Stimulated activated effector memory CD8-positive, alpha-beta T cell treated with anti-CD3 and anti-CD28 coated beads, Interleukin-12 subunit alpha, Interleukin-12 subunit beta, amount 100 ng/mL, for 72 hours (primary cell): Measurements from ENCODE around the gene VIT.

Experiments used
- ATAC-seq: fragments of 150-1000 bp; cut with Tn5 transposase; 2 replicates; pipeline ENCODE4 v1.10.0; 2021
- DNase-seq, 2 donors: peaks; one replicate each; pipeline ENCODE4 v3.0.0; 2021 to 2022; ENCODE audit warnings: low spot score in 2 of 2
- H3K27ac Mint-ChIP-seq: one replicate; pipeline ENCODE4 v1.8.0; 2022; ENCODE audit warnings: mild to moderate bottlenecking, mixed read lengths
- H3K36me3 Mint-ChIP-seq: one replicate; pipeline ENCODE4 v1.8.0; 2022; ENCODE audit warnings: mild to moderate bottlenecking, mixed read lengths
- H3K4me1 Mint-ChIP-seq: one replicate; pipeline ENCODE4 v1.8.0; 2022; ENCODE audit warnings: mixed read lengths
- H3K4me3 Mint-ChIP-seq: one replicate; pipeline ENCODE4 v1.8.0; 2022; ENCODE audit warnings: mild to moderate bottlenecking, mixed read lengths
- H3K9me3 Mint-ChIP-seq: one replicate; pipeline ENCODE4 v1.8.0; 2022; ENCODE audit warnings: mixed read lengths

Gene VIT

GRCh38 chr2:36753706-36754221, 57.3 kb downstream of the VIT start:
- Mint-ChIP-seq H3K4me1 (no peaks in the 10 kb centered on the region), H3K9me3 (no peaks in the 10 kb centered on the region), H3K4me3 (no peak overlapping the region), H3K36me3 (no peaks in the 10 kb centered on the region), H3K27ac (no peak overlapping the region)
- no peak for ATAC-seq
- no peak for DNase-seq

DNA sequence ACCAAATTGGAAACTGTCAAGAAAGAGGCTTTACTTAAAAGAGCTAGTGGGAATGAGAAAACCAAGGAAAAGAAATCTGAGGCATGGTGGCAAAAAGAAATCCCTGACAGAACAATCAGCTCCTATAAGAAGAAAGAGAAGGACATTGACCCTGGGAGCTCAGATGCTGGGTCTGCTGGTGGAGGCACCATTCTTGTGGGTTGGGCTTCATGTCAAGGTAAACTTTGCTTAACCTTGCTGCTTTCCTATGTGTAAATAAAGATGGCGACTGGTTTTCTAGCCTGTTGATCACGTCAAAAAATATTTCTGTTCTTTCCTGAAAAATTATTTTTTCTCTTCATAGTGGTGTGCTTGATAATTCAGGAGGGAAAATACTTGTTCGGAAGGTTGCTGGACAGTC, 58.1 kb downstream of the VIT start:
- Mint-ChIP-seq H3K9me3 (no peaks in the 10 kb centered on the region), H3K27ac (no peak overlapping the region), H3K4me3 (no peak overlapping the region), H3K4me1 (no peaks in the 10 kb centered on the region), H3K36me3 (no peaks in the 10 kb centered on the region)
- no peak for DNase-seq
- no peak for ATAC-seq

DNA sequence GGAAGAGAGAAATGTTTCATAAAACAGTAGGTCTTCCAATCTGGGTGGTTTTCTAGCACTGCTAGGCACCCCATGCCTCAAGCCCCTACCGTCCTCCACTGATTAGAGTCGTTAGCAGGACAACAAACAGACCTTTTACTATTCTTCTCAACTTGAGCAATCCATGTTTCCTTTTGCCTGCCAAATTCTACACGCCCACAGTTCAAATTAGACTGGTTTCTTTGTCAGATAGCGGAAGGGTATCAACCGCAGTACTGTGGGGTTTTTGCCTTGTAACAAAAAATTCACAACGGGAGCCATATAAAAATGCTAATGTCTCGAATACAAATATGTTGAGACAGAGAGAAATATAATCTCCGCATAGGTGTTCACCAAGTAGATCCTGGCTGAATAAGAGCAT, 59.9 kb downstream of the VIT start:
- no peaks in the 10 kb centered on the region for H3K4me1 Mint-ChIP-seq
- H3K36me3 Mint-ChIP-seq: no peaks in the 10 kb centered on the region
- no peak overlapping the region for H3K4me3 Mint-ChIP-seq
- ATAC-seq: no peak
- no peak for DNase-seq
- no peaks in the 10 kb centered on the region for H3K9me3 Mint-ChIP-seq
- no peak overlapping the region for H3K27ac Mint-ChIP-seq

DNA sequence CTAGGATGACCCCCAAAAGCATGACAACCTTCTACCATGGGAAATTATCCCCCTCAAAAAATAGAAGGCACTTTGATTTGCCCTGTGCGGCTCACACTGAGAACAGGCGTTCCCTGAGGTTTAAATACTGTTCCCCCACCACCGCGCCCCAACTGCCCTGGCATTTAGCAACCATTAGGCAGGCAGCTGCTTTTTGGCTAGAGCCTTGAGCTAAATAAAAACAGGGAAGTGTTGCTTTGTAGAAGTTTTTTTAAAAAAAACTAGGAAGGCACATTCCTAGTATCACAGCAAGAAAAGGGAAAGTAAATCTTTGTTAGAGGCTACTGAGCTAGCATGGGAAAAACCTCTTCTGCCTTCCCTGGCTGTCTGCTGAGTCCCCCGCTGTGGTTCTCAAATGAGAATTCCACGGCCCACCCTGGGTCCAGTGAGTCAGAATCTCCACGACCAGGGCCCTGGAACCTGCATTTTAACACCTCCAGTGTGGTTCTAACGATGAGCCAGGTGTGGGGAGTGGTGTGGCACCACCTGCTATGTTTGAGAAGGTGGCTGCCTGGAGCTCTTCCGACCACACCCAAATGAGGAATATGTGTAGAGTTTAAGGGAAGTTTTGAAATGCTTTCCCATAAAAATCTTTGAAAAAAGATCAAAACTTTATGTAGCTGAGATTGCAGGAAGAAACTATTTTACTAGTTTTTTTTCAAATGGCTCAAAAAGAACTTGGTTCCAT, 66.4 kb downstream of the VIT start:
- no peak overlapping the region for H3K4me3 Mint-ChIP-seq
- ATAC-seq: no peak
- H3K9me3 Mint-ChIP-seq: no peaks in the 10 kb centered on the region
- H3K27ac Mint-ChIP-seq: no peak overlapping the region
- no peaks in the 10 kb centered on the region for H3K36me3 Mint-ChIP-seq
- H3K4me1 Mint-ChIP-seq: no peaks in the 10 kb centered on the region
- no peak for DNase-seq

- H3K9me3 Mint-ChIP-seq: no peaks in the 10 kb centered on the region
- ATAC-seq: no peak
- H3K4me3 Mint-ChIP-seq: no peak overlapping the region
- no peaks in the 10 kb centered on the region for H3K4me1 Mint-ChIP-seq
- H3K36me3 Mint-ChIP-seq: no peaks in the 10 kb centered on the region
- no peak overlapping the region for H3K27ac Mint-ChIP-seq
- DNase-seq: no peak
Measured at GRCh38 chr2:36769106-36769505, 72.6 kb downstream of the VIT start.

DNA sequence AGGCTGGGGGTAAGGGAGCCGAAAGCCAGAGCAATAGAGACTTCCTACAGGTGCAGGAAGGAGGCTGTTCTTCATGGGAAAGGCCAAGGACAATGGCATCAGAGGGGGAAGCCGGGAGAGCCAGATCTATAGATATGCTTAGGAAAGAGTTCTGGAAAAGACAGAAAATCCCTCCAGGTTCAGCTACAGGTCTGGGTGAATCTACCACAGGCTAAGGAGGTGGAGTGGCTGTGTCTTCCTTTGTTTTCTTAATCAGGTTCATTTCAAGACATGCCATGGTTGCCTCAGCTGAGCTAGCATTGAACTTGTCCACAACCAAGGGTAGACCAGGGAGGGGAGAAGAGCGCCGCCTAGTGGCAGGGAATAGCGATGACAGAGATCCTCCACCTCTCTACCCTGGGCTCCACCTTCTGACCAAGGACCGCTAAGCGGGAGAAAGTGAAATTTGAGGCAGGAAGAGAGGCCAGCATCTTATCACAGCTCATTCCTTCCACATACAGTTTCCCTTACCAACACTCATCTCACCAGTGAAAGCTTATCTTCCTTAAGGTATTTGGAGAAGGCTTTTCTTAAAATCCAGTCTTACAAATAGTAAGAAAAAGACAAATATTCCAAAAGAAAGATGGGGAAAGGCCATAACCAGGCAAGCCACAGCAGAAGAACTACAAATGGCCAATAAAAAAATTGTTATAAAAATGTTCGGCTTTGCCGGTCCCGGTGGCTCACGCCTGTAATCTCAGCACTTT, 74.2 kb downstream of the VIT start:
- ATAC-seq (peak; percentile 72), DNase-seq (peak; percentile 20 to 68)
- Mint-ChIP-seq H3K27ac (no peak overlapping the region), H3K4me3 (no peak overlapping the region), H3K9me3 (no peaks in the 10 kb centered on the region), H3K36me3 (no peaks in the 10 kb centered on the region), H3K4me1 (no peaks in the 10 kb centered on the region)

GRCh38 chr2:36771671-36772070, 75.2 kb downstream of the VIT start:
- ATAC-seq (no peak), DNase-seq (no peak)
- no peaks in the 10 kb centered on the region for H3K9me3 Mint-ChIP-seq
- no peak overlapping the region for H3K4me3 Mint-ChIP-seq
- H3K36me3 Mint-ChIP-seq: no peaks in the 10 kb centered on the region
- H3K27ac Mint-ChIP-seq: no peak overlapping the region
- H3K4me1 Mint-ChIP-seq: no peaks in the 10 kb centered on the region

- DNase-seq: no peak
- Mint-ChIP-seq H3K4me3 (no peak overlapping the region), H3K4me1 (no peaks in the 10 kb centered on the region), H3K9me3 (no peaks in the 10 kb centered on the region), H3K36me3 (no peaks in the 10 kb centered on the region), H3K27ac (no peak overlapping the region)
- ATAC-seq: no peak
Measured at GRCh38 chr2:36773947-36774346, 77.4 kb downstream of the VIT start.

- Mint-ChIP-seq H3K36me3 (no peaks in the 10 kb centered on the region), H3K4me3 (no peak overlapping the region), H3K4me1 (no peaks in the 10 kb centered on the region), H3K9me3 (no peaks in the 10 kb centered on the region), H3K27ac (no peak overlapping the region)
- no peak for DNase-seq
- no peak for ATAC-seq
Measured at GRCh38 chr2:36775261-36775660, 78.8 kb downstream of the VIT start.

DNA sequence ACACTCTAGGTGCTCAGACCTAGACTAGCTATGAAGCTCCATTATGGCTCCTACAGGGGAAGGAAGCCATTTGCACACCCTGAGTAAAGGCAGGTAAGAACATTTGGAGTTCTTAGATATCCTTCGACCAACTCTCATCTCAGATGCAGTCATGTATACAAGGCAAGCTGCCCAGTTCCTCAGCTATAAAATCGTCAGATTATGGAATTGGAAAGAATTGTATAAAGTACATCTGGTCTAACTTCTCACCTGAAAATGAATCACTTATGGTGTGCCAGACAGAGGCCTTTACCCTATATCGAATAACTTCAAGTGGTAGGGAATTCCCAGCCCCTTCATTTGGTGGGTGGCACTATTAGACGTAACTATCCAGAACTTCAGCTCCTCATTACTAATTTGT, 79.3 kb downstream of the VIT start:
- H3K4me3 Mint-ChIP-seq: no peak overlapping the region

GRCh38 chr2:36777272-36777671, 80.8 kb downstream of the VIT start:
- no peaks in the 10 kb centered on the region for H3K36me3 Mint-ChIP-seq
- no peak overlapping the region for H3K4me3 Mint-ChIP-seq
- no peaks in the 10 kb centered on the region for H3K9me3 Mint-ChIP-seq
- H3K4me1 Mint-ChIP-seq: no peaks in the 10 kb centered on the region
- DNase-seq (no peak), ATAC-seq (no peak)
- no peak overlapping the region for H3K27ac Mint-ChIP-seq

More for the DNA sequence above, 79.3 kb downstream of the VIT start:
- ATAC-seq (no peak), DNase-seq (no peak)
- H3K27ac Mint-ChIP-seq: no peak overlapping the region
- H3K36me3 Mint-ChIP-seq: no peaks in the 10 kb centered on the region
- H3K4me1 Mint-ChIP-seq: no peaks in the 10 kb centered on the region
- H3K9me3 Mint-ChIP-seq: no peaks in the 10 kb centered on the region

DNA sequence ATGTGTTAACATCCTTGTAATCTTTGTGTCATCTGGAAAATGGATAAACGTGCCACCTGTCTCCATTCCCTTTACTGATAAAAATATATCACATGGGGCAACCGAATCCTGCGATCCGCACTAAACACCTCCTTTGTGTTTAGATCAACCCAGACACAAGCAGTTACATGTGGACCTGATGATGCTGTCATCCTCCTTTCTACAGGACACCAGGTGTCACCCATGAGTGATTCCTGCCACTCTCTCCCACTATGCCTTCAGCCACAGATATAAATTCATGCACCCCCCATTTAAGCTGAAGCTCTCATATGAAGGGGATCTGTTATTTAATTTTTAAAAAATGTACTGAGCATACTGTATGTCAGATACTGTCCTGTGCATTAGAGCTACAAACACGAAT, 81.3 kb downstream of the VIT start:
- no peak for ATAC-seq
- Mint-ChIP-seq H3K9me3 (no peaks in the 10 kb centered on the region), H3K4me3 (no peak overlapping the region), H3K4me1 (no peaks in the 10 kb centered on the region), H3K36me3 (no peaks in the 10 kb centered on the region), H3K27ac (no peak overlapping the region)
- no peak for DNase-seq

DNA sequence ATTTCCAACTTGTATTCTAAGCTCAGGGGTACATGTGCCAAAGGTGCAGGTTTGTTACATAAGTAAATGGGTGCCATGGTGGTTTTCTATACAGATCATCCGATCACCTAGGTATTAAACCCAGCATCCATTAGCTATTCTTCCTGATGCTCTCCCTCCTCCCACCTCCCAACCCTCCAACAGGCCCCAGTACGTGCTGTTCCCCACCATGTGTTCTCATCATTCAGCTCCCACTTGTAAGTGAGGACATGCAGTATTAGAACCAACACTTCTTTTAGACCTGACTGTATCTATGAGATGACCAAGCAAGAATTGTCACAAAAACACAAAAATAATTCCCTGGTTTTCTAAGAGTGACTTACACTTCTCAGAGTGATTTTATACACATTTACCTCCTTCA, 83.0 kb downstream of the VIT start:
- ATAC-seq (no peak), DNase-seq (no peak)
- Mint-ChIP-seq H3K4me1 (no peaks in the 10 kb centered on the region), H3K9me3 (no peaks in the 10 kb centered on the region), H3K27ac (no peak overlapping the region), H3K36me3 (no peaks in the 10 kb centered on the region), H3K4me3 (no peak overlapping the region)

DNA sequence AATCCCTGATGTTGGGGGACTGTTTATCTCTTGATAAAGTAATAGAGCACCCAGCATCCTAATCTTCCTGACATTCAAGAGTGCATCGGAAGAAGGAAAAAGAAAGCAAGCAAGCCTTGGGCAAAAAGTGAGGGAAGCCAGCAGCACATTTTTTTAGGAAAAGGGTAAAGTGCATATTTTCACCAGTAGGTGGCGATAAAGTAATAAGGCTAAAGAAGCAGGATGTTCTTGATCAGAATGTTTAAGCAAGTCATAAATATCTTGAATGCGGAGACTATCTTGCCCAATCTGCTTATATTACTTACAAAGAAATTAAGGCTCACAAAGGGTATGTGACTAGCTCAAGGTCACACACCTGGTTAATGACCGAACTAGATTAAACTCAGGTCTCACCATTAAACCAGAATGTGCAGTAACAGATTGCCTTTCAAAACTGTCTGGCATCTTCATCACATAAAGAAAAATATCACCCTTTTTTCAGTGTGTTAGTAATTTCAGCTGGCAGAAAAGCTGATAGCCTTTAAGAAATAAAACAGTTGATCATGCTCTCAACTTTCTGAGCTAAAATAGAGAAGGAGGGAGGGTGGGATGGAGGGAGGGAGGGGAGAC, 83.8 kb downstream of the VIT start:
- Mint-ChIP-seq H3K4me1 (no peaks in the 10 kb centered on the region), H3K4me3 (no peak overlapping the region), H3K27ac (no peak overlapping the region), H3K36me3 (no peaks in the 10 kb centered on the region), H3K9me3 (no peaks in the 10 kb centered on the region)
- DNase-seq: no peak
- peak; percentile 35 for ATAC-seq

DNA sequence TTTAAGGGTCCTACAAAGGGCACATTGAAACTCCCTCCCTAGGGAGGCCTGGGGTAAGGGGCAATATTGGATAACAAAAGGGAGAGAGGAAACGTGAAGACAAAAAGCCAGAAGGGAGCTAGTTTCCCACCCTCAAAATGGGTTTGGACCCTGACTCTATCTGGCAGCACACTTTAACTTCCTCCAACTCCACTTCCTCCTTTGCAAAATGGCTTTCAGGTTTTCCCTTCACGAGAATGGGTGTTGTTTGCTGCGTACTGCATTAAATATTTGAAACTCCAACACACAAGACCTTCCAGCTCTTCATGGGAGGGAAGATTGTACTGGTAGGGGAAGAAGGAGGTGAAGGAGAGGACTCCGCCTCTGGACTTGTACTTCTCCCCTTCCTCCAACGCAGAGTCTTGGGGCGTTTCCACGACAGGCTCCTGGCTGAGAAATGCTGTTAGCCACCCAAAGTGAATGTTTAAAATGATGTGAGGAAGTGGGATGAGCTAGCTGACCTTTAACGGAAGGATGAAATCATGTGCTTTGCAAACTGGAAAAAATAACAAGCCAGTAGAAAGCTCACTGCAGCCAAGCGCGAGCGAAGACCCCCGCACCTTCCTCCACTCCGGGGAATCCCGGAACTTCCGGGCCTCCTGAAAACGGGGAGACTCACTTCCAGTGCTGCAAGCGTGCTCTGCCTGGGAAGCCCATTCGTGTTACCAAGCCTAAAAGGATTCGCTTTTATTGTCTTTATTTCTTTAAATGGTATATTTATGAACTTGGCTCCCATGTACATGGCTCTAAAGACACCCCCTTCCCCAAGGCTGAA, 85.6 kb downstream of the VIT start:
- DNase-seq (no peak), ATAC-seq (no peak)
- Mint-ChIP-seq H3K36me3 (no peaks in the 10 kb centered on the region), H3K9me3 (no peaks in the 10 kb centered on the region), H3K4me1 (no peaks in the 10 kb centered on the region), H3K27ac (no peak overlapping the region), H3K4me3 (no peak overlapping the region)
